HG03571 (cell line): Measurements from ENCODE around the gene DYRK2.
"Not testable (repeated sequence)": the region's sequence is repeated elsewhere in the genome, so short reads cannot be mapped to it uniquely, and the experiment has no call there.

Source experiments
- ATAC-seq: cut with Tn5 transposase; IDR thresholded peaks from one replicate; pipeline ENCODE4 v1.9.1; 2021; ENCODE audit not compliant: unreplicated experiment

Gene DYRK2

DNA sequence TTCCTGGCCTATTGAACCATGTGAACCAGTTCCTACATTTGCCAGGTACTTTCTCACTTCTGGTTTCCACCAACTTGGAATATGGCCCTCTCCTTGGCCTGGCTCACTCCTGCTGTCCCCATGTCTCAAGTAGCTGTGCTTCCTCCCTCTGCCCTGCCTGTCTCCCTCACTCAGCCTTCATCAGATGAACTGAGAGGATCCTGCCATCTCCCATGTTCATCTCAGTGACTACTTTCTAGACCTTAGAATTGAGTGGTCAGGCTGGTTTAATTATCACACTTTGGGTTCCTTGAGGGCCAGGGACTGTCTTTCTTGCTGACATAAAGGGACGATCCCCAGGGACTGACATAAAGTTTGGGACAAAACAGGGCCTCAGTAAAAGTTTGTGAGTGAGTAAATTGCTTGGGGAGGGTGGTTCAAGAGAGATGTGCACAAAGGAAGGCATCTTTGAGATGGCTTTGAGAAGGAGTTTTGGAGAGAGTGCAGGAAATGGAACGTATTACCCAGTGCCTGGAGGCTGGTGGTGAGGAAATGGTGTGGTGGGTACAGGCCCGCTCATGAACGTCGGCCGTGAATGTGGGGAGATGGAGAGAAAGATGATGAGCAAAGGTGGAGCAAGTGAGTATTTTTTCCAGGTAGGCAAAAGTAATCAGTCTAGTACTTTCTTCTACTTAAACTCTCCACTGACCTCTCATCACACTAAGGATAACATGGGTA is 20.8 kb downstream of the DYRK2 start:
- ATAC-seq, result no peak

DNA sequence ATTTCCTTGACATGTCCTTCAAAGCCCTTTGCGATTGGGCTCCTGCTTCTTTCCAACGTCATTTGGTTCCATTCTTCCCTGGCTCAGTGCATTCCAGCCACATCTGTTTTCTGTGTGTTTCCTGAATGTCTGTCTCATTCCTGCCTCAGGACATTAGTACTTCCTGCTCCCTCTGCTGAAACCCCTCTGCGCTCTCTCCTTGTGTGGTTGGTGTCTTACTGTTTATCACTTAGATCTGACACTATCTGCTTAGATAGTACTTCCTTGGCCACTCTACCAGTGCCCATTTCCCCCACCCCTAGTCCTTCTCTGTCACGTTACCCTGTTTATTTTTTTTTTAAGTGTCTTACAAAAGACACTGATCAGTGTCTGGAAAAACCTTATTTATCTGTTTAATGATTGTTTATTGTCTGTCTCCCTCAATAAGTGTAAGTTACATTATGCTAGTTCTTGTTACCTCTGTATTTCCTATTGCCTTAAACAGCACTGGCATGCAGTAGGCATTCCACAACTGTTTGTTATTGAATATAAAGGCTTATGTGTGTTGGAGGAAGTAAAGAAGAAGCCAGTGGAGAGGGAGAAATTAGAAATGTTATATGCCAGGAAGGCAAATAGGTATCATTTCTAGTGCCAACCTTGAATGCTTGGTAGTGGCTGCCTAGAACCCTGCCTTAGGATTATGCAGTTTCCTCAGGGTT is 21.5 kb downstream of the DYRK2 start:
- ATAC-seq, result no peak

DNA sequence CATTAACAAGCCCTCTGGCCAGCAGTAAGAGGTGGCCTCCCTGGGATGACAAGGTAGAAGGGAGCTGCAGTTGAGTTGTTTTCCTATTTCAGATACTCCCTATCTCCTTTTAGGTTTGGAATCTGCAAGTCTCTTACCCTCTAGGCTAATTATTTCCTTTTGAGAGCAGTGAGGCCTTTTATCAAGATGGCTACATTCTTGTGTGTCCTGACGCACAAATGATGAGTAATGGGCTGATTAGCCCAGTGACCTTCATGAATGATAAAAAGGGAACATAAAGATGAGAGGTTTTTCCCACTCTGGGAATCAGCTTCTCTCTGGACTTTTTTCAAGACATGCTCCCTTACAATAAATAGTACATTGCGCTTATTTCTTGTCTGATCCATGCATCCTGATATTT is 22.9 kb downstream of the DYRK2 start:
- ATAC-seq, result no peak

GRCh38 chr12:67671892-67672291 is 23.3 kb downstream of the DYRK2 start:
- no peak for ATAC-seq

DNA sequence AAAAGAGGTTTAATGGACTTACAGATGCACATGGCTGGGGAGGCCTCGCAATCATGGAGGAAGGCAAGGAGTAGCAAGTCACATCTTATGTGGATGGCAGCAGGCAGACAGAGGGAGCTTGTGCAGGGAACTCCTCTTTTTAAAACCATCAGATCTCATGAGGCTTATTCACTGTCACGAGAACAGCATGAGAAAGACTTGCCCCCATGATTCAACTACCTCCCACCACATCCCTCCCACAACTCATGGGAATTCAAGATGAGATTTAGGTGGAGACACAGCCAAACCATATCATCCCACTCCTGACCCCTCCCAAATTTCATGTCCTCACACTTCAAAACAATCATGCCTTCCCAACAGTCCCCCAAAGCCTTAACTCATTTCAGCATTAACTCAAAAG is 24.0 kb downstream of the DYRK2 start:
- not testable (repeated sequence) for ATAC-seq

DNA sequence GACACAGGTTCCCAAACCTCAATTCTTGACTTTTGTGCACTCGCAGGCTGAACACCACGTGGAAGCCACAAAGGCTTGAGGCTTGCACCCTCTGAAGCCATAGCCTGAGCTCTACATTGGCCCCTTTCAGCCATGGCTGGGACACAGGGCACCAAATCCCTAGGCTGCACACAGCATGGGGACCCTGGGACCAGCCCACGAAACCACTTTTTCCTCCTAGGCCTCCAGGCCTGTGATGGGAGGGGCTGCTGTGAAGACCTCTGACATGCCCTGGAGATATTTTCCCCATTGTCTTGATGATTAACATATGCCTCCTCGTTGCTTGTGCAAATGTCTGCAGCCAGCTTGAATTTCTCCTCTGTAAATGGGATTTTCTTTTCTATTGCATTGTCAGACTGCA is 25.0 kb downstream of the DYRK2 start:
- ATAC-seq, result not testable (repeated sequence)

DNA sequence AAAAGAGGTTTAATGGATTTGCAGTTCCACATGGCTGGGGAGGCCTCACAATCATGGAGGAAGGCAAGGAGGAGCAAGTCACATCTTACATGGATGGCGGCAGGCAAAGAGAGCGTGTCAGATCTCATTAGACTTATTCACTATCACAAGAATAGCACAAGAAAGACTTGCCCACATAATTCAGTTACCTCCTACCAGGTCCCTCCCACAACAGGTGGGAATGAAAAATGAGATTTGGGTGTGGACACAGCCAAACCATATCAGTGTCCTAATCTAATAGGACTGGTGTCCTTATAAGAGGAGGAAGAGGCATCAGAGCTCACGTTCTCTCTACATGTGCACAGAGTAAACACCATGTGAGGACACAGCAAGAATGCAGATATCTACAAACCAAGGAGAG is 25.9 kb downstream of the DYRK2 start:
- ATAC-seq, result no peak

- no peak for ATAC-seq
Measured at GRCh38 chr12:67676624-67677023, 28.1 kb downstream of the DYRK2 start.

- ATAC-seq, result no peak
Measured at GRCh38 chr12:67677166-67677565, 28.6 kb downstream of the DYRK2 start.

GRCh38 chr12:67681105-67681778 is 32.7 kb downstream of the DYRK2 start:
- no peak for ATAC-seq

DNA sequence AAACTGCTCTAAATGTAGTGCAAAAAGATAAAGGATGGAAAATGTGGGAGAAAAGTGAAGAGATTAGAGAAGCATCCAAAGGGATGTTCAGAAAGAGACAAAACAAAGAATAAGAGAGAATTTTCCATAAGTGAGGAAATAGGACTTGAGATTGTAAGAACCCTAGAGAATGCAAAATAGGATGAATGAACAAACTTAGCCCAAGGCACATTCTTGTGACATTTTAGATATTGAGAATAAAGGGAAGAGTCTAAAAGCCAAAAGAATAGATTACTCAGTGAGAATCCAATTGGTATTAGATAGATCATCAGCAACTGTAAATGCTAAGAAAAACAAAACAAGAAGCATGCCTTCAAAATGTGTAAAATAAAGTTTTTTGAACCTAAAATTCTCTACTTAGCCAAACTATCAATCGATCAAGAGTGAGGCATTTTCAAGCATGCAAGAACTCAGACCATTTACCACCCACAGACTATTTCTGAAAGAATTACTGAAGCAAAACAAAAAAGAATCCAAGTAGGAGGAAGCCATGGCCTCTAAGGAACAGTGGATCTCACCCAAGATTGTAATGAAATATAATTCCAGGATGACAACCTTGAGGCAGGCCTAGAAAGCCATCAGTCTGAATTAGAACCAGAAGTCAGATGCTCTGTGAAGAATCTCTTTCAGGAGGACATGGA is 33.5 kb downstream of the DYRK2 start:
- no peak for ATAC-seq

DNA sequence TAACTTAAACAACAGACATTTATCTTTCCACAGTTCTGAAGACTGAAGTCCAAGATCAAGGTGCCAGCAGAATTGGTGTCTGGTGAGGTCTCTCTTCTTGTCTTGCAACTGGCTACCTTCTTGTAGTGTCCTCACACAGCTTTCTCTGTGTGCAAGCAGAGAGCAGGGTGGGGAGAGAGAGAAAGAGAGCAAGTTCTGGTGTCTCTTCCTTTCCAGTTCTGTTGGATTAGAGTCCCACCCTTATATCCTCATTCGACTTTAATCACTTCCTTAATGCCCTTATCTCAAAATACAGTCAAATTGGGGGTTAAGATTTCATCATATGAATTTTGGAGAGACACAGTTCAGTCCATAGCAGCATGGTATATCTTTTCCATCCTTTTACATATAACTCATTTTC is 40.8 kb downstream of the DYRK2 start:
- ATAC-seq, result no peak

GRCh38 chr12:67690656-67691055 is 42.1 kb downstream of the DYRK2 start:
- no peak for ATAC-seq

- no peak for ATAC-seq
Measured at GRCh38 chr12:67691220-67691619, 42.7 kb downstream of the DYRK2 start.

GRCh38 chr12:67692135-67692534 is 43.6 kb downstream of the DYRK2 start:
- no peak for ATAC-seq

DNA sequence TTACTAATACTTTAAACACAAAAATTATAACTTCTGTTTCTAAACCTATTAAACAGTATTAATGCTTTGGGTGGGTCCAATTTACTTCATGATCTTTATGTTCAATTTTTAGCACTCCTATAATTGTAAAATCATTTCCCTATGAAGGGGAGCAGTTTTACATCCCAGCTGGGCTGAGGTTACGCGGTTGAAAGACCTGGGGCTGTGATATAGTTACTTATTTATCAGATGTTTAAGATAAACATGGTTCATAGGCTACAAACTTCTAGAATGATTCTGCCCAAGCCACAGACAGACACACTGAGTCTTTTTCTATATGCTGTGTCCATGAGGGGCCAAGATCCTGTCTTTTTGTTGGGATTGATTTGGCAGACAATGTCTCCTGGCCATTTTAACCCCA is 44.4 kb downstream of the DYRK2 start:
- ATAC-seq, result peak; percentile 80

DNA sequence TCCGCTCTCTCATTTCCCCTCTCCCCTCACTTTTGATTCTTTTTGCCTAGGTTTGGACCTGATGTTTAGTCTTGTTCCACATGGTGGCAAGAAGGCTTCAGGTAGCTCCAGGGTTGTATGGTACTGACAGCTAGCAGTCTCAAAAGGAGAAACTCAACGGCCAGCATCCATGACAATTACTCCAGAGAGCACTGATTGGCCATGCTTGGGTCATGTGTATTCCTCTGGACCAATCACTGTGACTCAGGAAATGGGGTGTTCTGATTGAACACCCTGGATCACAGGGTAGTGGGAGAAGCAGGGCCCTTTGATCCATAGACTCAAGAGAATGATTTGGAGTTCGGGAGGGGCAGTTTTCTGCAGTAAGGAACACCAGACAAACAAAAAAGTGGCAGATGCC is 45.3 kb downstream of the DYRK2 start:
- ATAC-seq, result no peak

- no peak for ATAC-seq
Measured at GRCh38 chr12:67694306-67694900, 45.9 kb downstream of the DYRK2 start.

- ATAC-seq, result no peak
Measured at GRCh38 chr12:67695974-67696373, 47.4 kb downstream of the DYRK2 start.

DNA sequence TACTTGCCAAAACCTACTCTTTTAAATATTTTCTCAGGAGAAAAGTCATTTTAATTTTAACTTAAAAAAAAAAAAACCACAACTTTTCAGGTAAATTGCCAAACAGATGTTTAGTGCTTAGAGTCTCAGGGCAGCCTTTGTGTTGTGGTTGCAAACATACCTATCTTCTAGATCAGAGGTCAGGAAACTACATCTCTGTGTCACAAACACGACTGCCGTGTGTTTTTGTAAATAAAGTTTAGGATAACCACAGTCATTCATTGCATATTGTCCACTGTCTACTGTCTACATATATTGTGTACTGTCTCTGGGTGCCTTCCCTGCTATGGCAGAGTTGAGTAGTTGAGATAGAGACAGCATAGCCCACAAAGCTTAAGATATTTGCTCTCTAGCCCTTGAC is 48.9 kb downstream of the DYRK2 start:
- ATAC-seq, result no peak

- no peak for ATAC-seq
Measured at GRCh38 chr12:67697967-67698366, 49.4 kb downstream of the DYRK2 start.
